ENCODE measurements around the gene LMTK2.
"Not testable (repeated sequence)": the region's sequence is repeated elsewhere in the genome, so short reads cannot be mapped to it uniquely, and the experiment has no call there.

The LMTK2 gene

GRCh38 chr7:98217623-98218582, 111.2 kb downstream of the LMTK2 start:
- DNase-seq (ENCODE audit: low read depth in 2 of 2), result no peak

GRCh38 chr7:98219382-98219781, 112.7 kb downstream of the LMTK2 start:
- not testable (repeated sequence) for DNase-seq (ENCODE audit: low read depth in 2 of 2)

GRCh38 chr7:98221611-98222532, 115.2 kb downstream of the LMTK2 start:
- DNase-seq (ENCODE audit: low read depth in 2 of 2), result no peak

GRCh38 chr7:98222533-98223195, 116.0 kb downstream of the LMTK2 start:
- DNase-seq (ENCODE audit: low read depth in 2 of 2), result no peak

GRCh38 chr7:98223351-98223897, 116.8 kb downstream of the LMTK2 start:
- no peak for DNase-seq (ENCODE audit: low read depth in 2 of 2)

GRCh38 chr7:98223898-98224700, 117.4 kb downstream of the LMTK2 start:
- no peak for DNase-seq (ENCODE audit: low read depth in 2 of 2)

GRCh38 chr7:98224701-98225181, 118.1 kb downstream of the LMTK2 start:
- no peak for DNase-seq (ENCODE audit: low read depth in 2 of 2)

GRCh38 chr7:98225913-98226614, 119.4 kb downstream of the LMTK2 start:
- no peak for DNase-seq (ENCODE audit: low read depth in 2 of 2)

- DNase-seq (ENCODE audit: low read depth in 2 of 2), result no peak
Observed at GRCh38 chr7:98227939-98228338, 121.3 kb downstream of the LMTK2 start.

- DNase-seq (ENCODE audit: low read depth in 2 of 2), result no peak
Observed at GRCh38 chr7:98228801-98229200, 122.1 kb downstream of the LMTK2 start.

GRCh38 chr7:98229441-98229840, 122.8 kb downstream of the LMTK2 start:
- no peak for DNase-seq (ENCODE audit: low read depth in 2 of 2)

- DNase-seq (ENCODE audit: low read depth in 2 of 2), result no peak
Observed at GRCh38 chr7:98229991-98230745, 123.5 kb downstream of the LMTK2 start.

- no peak for DNase-seq (ENCODE audit: low read depth in 2 of 2)
Observed at GRCh38 chr7:98230746-98231471, 124.2 kb downstream of the LMTK2 start.

GRCh38 chr7:98231493-98232262, 125.0 kb downstream of the LMTK2 start:
- DNase-seq (ENCODE audit: low read depth in 2 of 2), result no peak

- no peak for DNase-seq (ENCODE audit: low read depth in 2 of 2)
Observed at GRCh38 chr7:98232263-98232585, 125.6 kb downstream of the LMTK2 start.

GRCh38 chr7:98232799-98233198, 126.1 kb downstream of the LMTK2 start:
- no peak for DNase-seq (ENCODE audit: low read depth in 2 of 2)

- DNase-seq (ENCODE audit: low read depth in 2 of 2), result no peak
Observed at GRCh38 chr7:98233219-98234070, 126.8 kb downstream of the LMTK2 start.

Data from stimulated activated CD4-positive, alpha-beta T cell treated with anti-CD3 and anti-CD28 coated beads, Interleukin-12 subunit alpha, Interleukin-12 subunit beta, amount 100 ng/mL, for 24 hours (primary cell).